Stomach (tissue), 4 donors: Measurements from ENCODE around the gene CDH23.

ENCODE experiments used
- EP300 ChIP-seq: sonication (generic); formaldehyde crosslinking; IDR thresholded peaks from one replicate; pipeline ENCODE4 v1.6.1; 2017; ENCODE audit warnings: antibody characterized with exemption
- POLR2A ChIP-seq, 4 donors: fragments of 450-650 bp; IDR thresholded peaks; one replicate each; pipeline ENCODE4 v1.6.1; 2016; ENCODE audit warnings: antibody characterized with exemption in 4 of 4, control low read depth in 2 of 4, mild to moderate bottlenecking in 1 of 4, moderate library complexity in 1 of 4
- POLR2AphosphoS5 ChIP-seq, 3 donors: sonication (generic); formaldehyde crosslinking; IDR thresholded peaks; one replicate each; pipeline ENCODE4 v1.6.1; 2016; ENCODE audit warnings: antibody characterized with exemption in 3 of 3
- TF ChIP-seq, protein P1 (sequence below), 7 experiments: fragments of 450-650 bp in 4 of 7; fragments of 200-600 bp in 3 of 7; sonication (generic) in 3 of 7; IDR thresholded peaks; one replicate each; pipeline ENCODE4 v1.5.1; 2016 to 2019; ENCODE audit warnings: antibody characterized with exemption in 7 of 7, control low read depth in 2 of 7, mild to moderate bottlenecking in 1 of 7

DNA sequence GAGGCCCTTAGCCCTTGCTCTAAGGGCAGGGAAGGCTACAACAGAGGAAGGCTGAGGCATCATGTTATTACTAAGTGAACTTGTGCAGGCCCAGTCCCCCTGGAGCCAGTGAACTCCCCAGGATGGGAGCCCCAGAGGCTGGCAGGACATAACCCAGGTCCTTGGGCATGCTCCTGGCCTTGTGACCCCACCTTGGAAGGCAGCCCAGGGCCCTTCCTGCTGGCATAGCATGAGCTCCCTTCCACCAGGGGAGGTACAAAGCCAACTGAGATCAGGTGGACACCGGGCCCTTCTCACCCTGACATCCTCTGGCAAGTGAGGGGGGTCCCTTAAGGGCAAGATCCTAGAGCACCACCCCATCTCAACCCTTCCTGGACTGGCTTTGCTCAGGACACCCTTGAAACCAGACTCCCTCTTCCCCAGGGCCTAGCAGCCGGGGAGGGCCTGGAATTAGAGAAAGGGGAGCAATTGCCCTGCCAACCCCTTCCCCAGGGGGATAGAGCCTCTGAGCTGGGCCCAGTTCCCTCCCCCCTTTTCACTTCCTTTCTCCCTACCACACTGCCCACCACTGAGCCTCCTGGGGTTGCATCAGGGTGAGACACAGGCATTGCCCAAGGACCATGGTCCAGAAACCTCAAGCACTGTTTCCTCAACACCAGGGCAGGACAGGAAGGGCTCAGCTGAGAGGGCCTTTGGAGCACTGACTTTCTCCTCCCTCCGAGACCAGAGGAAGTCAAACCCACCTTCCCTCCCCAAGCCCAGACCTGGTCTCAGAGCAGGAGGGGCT, 378.4 kb downstream of the CDH23 start:
- TF ChIP-seq, protein P1, sequence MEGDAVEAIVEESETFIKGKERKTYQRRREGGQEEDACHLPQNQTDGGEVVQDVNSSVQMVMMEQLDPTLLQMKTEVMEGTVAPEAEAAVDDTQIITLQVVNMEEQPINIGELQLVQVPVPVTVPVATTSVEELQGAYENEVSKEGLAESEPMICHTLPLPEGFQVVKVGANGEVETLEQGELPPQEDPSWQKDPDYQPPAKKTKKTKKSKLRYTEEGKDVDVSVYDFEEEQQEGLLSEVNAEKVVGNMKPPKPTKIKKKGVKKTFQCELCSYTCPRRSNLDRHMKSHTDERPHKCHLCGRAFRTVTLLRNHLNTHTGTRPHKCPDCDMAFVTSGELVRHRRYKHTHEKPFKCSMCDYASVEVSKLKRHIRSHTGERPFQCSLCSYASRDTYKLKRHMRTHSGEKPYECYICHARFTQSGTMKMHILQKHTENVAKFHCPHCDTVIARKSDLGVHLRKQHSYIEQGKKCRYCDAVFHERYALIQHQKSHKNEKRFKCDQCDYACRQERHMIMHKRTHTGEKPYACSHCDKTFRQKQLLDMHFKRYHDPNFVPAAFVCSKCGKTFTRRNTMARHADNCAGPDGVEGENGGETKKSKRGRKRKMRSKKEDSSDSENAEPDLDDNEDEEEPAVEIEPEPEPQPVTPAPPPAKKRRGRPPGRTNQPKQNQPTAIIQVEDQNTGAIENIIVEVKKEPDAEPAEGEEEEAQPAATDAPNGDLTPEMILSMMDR (IDR thresholded peaks at IDR 0.05) = no peak
- TF ChIP-seq POLR2AphosphoS5 (IDR thresholded peaks at IDR 0.05) = peak in 1 of 3 donors; percentile 36
- no peak for TF ChIP-seq POLR2A (IDR thresholded peaks at IDR 0.05)
- no peak for TF ChIP-seq EP300
